Stimulated activated CD8-positive, alpha-beta memory T cell treated with anti-CD3 and anti-CD28 coated beads, Interleukin-12 subunit alpha, Interleukin-12 subunit beta, amount 100 ng/mL, for 4 hours (primary cell): ENCODE results near the gene PHLDB3.
"Not testable (repeated sequence)": the region's sequence is repeated elsewhere in the genome, so short reads cannot be mapped to it uniquely, and the experiment has no call there.

Experiments
- DNase-seq: peaks from one replicate; pipeline ENCODE4 v3.0.0-alpha.2; 2020; ENCODE audit warnings: low read depth

The PHLDB3 gene

GRCh38 chr19:43444531-43445287 lies 59.8 kb downstream of the PHLDB3 start:
- no peak for DNase-seq

GRCh38 chr19:43444091-43444490 lies 60.5 kb downstream of the PHLDB3 start:
- not testable (repeated sequence) for DNase-seq

DNA sequence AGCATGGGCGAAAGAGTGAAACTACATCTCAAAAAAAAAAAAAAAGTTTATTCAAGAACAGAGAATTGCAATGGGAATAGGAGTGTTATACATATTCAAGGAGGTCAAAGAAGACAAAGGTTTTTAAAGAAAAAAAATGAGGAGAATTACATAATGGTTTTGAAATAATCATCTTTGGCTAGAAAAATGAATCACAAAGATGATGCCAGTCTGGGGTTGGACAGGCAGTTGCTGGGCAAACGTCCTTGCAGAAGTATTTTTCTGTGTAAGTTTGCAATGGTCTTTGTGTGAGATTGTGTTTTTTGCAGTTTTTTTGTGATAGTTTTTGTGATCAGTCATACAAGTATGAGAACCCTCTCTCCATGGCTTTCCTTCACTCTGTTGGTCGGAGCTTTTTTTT lies 62.8 kb downstream of the PHLDB3 start:
- no peak for DNase-seq

- DNase-seq, result no peak
Measured at GRCh38 chr19:43439709-43440063, 64.9 kb downstream of the PHLDB3 start.

DNA sequence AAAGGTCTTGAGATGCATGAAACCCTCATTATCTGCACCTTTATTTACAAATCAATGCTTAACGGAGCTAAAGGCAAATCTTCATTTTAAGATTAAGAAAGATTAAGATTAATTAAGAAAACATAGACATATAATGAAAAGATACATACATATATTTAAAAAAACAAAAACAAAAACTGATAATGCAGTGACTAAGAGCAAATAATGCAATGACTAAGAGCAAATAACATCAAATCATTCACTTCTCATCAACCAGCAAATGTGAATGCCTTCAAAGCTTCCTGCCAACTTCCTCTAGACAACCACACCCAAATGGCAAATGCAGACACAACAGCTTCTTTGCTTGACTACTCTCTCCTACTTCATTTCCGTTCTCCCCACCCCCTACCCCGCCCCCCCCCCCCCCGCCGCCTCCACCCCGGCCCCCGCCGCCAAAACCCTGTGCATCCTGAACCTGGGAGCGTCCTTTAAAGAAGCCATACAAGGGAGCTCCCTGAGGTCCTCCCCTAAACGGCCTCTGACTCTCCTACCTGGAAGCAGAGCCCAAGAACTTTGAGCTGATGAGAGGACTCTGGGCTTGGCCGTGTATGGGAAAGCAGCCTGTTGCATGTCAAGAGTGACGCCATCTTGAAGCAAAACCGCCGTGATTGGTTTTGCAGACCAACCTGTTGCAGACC lies 65.4 kb downstream of the PHLDB3 start:
- DNase-seq, result peak; percentile 6

GRCh38 chr19:43438291-43439031 lies 66.1 kb downstream of the PHLDB3 start:
- DNase-seq, result no peak

GRCh38 chr19:43437712-43438111 lies 66.8 kb downstream of the PHLDB3 start:
- no peak for DNase-seq

DNA sequence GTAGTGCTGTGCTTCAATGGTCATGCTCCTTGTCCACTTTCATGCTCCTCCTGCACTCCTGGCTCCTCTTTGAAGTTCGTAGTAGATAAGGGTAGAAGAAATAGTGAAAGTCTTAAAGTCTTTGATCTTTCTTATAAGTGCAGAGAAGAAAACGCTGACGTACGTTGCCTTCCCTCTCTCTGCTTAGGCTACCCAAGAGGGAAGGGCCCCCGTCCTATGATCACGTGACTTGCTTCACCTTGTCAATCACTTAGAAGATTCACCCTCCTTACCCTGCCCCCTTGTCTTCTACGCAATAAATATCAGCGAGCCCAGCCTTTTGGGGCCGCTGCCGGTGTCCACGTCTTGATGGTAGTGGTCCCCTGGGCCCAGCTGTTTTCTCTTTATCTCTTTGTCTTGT lies 67.3 kb downstream of the PHLDB3 start:
- DNase-seq, result not testable (repeated sequence)

GRCh38 chr19:43435775-43436174 lies 68.8 kb downstream of the PHLDB3 start:
- no peak for DNase-seq

- DNase-seq, result no peak
Measured at GRCh38 chr19:43433689-43434088, 70.9 kb downstream of the PHLDB3 start.

DNA sequence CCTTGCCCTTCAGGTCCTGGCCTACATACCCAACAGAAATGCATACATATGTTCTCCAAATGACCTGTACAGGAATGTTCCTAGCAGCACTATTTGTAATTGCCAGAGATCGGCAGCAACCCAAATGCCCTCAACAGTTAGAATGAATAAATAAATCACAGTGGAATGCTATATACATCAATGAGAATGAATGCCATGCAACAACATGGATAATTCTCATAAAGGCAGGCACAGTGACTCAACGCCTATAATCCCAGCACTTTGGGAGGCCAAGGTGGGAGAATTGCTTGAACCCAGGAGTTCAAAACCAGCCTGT lies 71.2 kb downstream of the PHLDB3 start:
- no peak for DNase-seq

GRCh38 chr19:43430976-43431375 lies 73.6 kb downstream of the PHLDB3 start:
- DNase-seq, result no peak

- no peak for DNase-seq
Measured at GRCh38 chr19:43430142-43430710, 74.3 kb downstream of the PHLDB3 start.

DNA sequence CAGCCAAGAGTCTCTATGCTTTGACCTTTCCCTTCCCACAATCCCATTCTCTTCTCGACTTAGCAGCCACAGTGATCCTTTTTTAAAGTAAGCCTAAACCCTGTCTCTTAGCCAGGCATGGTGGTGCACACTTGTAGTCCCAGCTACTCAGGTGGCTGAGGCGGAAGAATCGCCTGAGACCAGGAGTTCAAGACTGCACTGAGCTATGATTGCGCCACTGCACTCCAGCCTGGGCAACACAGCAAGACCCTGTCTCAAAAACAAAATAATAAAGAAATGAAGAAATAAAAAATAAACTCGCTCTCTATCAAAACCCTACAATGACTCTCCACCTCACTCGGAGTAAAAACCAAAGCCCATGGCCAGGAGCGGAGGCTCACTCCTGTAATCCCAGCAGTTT lies 75.2 kb downstream of the PHLDB3 start:
- DNase-seq, result no peak

- DNase-seq, result no peak
Measured at GRCh38 chr19:43425567-43426392, 78.8 kb downstream of the PHLDB3 start.
